Measurements from ENCODE around the gene GOLPH3.
"Not testable (repeated sequence)": the region's sequence is repeated elsewhere in the genome, so short reads cannot be mapped to it uniquely, and the experiment has no call there.

The GOLPH3 gene

DNA sequence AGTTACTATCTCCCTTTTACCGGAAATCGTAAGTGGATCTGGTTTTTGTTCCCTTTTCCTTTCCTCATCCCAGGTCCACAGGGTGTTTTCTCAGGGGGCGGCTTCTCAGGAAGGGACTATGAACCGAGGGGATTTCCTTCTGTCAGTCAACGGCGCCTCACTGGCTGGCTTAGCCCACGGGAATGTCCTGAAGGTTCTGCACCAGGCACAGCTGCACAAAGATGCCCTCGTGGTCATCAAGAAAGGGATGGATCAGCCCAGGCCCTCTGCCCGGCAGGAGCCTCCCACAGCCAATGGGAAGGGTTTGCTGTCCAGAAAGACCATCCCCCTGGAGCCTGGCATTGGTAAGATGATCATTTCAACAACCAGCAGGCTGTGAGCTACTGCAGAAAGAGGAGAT is 75.8 kb downstream of the GOLPH3 start:
- DNase-seq = no peak

DNA sequence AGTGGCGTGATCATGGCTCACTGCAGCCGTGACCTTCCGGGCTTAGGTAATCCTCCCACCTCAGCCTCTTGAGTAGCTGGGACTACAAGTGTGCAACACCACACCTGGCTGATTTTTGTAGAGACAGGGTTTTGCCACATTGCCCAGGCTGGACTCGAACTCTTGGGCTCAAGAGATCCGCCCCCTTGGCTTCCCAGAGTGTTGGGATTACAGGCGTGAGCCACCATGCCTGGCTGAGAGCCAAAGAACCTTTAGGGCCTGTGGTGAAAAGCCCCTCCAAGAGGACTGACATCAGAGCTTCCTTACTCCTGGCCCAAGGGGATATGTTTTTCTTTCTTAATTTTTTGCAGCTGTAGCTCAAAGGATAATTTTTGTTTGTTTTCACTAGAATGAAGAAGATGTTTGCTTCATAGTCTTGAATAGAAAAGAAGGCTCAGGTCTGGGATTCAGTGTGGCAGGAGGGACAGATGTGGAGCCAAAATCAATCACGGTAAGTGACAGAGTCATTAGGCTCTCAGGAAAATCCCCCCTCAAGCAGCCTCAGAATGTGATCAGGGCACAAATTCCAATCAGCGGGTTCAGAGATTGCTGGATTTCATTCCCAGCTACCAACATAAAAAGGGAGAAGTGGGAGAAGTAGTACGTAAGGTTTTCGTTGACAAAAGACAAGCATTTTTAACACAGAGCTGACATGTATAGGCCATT is 77.1 kb downstream of the GOLPH3 start:
- no peak for DNase-seq

DNA sequence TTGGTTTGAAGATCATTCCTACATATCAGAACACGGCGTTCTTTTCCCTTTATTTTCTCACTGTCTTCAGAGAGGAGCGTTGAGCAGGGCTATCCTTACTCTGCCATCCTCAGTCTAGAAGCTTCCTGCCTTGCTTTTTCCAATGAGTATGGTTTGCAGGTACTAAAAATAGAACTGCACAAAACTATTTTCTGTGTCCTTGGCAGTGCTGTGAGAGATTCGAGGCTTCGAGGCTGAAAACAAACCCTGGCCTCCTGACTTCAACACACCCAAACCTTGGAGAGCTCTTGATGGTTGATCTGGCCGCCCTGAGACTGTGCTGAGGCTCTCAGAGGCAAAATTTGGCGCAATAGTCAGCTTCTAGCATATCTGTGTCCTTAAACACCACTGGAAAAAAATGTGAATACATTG is 78.9 kb downstream of the GOLPH3 start:
- no peak for DNase-seq

DNA sequence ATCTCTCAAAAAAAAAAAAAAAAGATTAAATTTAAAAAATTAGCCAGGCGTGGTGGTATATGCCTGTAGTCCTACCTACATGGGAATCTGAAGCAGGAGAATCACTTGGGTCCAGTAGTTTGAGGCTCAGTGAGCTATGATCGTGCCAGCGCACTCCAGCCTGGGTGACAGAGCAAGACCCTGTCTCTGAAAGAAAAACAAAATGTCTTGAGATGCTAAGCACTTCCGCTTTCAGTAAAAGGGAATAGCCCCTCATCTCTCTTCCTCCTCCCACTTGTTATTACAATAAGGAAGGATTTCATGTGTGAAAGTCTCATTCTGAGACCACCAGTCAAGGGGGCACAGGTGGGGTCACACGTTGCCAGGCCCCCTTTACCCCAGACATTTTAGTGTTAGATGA is 79.4 kb downstream of the GOLPH3 start:
- no peak for DNase-seq

DNA sequence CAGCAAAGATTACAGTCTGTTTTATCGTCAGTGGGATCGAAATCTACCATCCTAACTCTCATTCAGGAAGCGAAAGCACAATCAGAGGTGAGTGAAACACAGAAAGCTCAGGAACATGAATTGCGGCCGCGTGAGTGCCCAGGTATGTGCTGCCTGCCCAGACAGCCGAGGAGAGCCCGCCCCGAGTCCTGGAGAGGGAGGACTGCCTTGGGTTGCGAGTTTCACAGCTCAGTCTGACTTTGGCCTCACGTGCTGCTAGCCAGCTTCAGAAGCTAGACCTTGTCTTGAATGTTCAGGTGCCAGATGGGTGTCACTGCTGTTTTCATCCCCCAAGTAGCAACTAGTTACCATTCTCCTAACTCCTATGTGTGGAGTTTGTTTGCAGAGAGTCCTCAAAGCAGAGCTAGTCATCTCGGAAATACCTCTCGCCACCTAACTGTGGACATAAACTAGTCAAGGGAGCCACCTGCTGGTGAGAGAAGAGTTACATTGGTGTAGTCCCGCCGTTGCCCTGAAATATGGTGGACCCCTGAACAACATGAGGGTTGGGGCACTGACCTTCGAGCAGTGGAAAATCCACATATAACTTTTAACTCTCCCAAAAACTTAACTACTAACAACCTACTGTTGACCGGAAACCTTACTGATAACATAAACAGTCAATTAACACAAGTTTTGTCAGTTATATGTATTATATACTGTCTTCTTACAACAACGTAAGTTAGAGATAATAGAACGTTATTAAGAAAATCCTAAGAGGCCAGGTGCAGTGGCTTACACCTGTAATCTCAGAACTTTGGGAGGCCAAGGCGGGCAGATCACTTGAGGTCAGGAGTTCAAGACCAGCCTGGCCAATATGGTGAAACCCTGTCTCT is 80.9 kb downstream of the GOLPH3 start:
- peak; percentile 60 for DNase-seq

DNA sequence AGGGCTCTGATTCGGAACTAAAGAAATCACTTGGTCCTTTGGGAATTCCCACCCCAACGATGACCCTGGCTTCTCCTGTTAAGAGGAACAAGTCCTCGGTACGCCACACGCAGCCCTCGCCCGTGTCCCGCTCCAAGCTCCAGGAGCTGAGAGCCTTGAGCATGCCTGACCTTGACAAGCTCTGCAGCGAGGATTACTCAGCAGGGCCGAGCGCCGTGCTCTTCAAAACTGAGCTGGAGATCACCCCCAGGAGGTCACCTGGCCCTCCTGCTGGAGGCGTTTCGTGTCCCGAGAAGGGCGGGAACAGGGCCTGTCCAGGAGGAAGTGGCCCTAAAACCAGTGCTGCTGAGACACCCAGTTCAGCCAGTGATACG is 83.4 kb downstream of the GOLPH3 start:
- no peak for DNase-seq

DNA sequence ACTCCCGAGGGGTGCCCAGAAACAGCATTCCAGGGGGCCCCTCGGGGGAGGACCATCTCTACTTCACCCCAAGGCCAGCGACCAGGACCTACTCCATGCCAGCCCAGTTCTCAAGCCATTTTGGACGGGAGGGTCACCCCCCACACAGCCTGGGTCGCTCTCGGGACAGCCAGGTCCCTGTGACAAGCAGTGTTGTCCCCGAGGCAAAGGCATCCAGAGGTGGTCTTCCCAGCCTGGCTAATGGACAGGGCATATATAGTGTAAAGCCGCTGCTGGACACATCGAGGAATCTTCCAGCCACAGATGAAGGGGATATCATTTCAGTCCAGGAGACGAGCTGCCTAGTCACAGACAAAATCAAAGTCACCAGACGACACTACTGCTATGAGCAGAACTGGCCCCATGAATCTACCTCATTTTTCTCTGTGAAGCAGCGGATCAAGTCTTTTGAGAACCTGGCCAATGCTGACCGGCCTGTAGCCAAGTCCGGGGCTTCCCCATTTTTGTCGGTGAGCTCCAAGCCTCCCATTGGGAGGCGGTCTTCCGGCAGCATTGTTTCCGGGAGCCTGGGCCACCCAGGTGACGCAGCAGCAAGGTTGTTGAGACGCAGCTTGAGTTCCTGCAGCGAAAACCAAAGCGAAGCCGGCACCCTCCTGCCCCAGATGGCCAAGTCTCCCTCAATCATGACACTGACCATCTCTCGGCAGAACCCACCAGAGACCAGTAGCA is 83.9 kb downstream of the GOLPH3 start:
- DNase-seq = no peak

DNA sequence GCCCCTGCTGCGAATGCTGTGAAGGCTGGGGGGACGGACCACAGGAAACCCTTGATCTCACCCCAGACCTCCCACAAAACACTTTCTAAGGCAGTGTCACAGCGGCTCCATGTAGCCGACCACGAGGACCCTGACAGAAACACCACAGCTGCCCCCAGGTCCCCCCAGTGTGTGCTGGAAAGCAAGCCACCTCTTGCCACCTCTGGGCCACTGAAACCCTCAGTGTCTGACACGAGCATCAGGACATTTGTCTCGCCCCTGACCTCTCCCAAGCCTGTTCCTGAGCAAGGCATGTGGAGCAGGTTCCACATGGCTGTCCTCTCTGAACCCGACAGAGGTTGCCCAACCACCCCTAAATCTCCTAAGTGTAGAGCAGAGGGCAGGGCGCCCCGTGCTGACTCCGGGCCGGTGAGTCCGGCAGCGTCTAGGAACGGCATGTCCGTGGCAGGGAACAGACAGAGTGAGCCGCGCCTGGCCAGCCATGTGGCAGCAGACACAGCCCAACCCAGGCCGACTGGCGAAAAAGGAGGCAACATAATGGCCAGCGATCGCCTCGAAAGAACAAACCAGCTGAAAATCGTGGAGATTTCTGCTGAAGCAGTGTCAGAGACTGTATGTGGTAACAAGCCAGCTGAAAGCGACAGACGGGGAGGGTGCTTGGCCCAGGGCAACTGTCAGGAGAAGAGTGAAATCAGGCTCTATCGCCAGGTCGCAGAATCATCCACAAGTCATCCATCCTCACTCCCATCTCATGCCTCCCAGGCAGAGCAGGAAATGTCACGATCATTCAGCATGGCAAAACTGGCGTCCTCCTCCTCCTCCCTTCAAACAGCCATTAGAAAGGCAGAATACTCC is 84.7 kb downstream of the GOLPH3 start:
- DNase-seq = no peak

DNA sequence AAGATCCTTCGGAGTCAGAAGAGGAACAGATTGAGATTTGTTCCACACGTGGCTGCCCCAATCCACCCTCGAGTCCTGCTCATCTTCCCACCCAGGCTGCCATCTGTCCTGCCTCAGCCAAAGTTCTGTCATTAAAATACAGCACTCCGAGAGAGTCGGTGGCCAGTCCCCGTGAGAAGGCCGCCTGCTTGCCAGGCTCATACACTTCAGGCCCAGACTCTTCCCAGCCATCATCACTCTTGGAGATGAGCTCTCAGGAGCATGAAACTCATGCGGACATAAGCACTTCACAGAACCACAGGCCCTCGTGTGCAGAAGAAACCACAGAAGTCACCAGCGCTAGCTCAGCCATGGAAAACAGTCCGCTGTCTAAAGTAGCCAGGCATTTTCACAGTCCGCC is 85.9 kb downstream of the GOLPH3 start:
- peak; percentile 41 for DNase-seq

DNA sequence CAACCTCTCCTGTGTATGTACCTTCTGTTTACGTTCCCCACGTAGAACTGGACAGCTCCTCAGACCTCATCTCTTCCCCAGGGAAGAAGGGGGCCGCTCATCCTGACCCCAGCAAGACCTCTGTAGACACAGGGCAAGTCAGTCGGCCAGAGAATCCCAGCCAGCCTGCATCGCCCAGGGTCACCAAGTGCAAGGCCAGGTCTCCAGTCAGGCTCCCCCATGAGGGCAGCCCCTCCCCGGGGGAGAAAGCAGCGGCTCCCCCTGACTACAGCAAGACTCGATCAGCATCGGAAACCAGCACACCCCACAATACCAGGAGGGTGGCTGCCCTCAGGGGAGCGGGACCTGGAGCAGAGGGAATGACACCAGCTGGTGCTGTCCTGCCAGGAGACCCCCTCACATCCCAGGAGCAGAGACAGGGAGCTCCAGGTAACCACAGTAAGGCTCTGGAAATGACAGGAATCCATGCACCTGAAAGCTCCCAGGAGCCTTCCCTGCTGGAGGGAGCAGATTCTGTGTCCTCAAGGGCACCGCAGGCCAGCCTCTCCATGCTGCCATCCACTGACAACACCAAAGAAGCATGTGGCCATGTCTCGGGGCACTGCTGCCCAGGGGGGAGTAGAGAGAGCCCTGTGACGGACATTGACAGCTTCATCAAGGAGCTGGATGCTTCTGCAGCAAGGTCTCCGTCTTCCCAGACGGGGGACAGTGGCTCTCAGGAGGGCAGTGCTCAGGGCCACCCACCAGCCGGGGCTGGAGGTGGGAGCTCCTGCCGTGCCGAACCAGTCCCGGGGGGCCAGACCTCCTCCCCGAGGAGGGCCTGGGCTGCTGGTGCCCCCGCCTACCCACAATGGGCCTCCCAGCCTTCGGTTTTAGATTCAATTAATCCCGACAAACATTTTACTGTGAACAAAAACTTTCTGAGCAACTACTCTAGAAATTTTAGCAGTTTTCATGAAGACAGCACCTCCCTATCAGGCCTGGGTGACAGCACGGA is 86.7 kb downstream of the GOLPH3 start:
- DNase-seq = no peak

DNA sequence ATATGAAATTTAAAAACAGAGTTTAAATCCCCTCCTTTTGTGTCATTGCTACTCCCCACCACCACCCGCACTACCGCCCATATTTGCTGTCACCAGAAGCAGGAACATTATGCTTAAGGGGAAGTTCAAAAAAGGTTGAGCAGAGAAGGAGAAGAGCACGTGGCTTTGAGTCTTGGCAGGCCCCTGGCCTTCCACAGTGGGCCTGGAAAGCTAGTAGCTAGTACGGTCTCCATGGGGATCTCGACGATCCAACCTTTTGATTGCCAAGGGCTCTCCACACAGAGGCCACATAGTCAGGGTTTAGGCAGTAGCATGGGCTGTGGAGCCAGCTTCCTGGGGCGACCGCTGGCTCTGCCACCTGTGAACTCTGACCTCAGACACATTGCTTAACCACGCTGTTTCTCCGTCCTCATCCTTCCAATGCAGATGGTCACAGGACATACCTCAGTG is 90.1 kb downstream of the GOLPH3 start:
- no peak for DNase-seq

DNA sequence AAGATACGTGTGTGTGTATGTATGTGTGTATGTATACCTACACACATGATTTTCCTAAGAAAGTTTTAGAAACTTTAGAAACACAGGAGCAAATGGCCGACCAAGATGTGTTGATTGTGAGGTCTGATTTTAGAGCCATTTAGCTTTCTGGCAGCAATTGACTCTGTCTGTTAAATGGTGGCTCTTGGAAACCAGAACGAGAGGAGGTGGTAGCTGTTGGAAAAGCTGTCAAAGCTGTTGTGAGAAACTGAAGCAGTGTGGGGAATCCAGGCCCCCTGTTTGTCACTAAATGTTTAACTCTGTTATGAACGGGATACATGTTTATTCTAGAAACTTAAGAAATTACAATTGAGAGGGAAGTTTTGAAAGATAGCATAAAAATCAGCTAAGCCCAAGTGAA is 91.4 kb downstream of the GOLPH3 start:
- DNase-seq = no peak

DNA sequence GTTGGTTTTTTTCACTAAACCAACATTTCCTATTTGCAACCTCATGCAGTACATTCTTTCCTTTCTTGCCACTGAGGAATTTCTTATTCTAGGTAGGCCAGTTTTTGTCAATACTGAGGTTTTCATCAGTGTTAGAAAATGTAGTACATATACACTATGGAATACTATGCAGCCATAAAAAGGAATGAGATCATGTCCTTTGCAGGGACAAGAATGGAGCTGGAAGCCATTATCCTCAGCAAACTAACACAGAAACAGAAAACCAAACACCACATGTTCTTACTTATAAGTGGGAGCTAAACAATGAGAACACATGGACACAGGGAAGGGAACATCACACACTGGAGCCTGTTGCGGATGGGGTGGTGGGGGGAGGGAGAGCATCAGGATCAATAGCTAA is 93.6 kb downstream of the GOLPH3 start:
- not testable (repeated sequence) for DNase-seq

DNA sequence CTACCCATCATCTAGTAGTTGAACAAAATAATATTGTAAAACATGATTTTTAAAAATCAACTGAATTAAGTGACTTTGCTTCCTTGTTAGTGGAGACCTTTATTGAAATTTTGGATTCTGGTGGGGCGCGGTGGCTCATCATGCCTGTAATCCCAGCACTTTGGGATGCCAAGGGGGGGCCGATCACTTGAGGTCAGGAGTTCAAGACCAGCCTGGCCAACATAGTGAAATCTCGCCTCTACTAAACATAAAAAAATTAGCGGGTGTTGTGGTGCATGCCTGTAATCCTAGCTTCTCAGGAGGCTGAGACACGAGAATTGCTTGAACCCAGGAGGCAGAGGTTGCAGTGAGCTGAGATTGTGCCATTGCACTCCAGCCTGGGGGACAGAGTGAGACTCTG is 95.3 kb downstream of the GOLPH3 start:
- not testable (repeated sequence) for DNase-seq

DNA sequence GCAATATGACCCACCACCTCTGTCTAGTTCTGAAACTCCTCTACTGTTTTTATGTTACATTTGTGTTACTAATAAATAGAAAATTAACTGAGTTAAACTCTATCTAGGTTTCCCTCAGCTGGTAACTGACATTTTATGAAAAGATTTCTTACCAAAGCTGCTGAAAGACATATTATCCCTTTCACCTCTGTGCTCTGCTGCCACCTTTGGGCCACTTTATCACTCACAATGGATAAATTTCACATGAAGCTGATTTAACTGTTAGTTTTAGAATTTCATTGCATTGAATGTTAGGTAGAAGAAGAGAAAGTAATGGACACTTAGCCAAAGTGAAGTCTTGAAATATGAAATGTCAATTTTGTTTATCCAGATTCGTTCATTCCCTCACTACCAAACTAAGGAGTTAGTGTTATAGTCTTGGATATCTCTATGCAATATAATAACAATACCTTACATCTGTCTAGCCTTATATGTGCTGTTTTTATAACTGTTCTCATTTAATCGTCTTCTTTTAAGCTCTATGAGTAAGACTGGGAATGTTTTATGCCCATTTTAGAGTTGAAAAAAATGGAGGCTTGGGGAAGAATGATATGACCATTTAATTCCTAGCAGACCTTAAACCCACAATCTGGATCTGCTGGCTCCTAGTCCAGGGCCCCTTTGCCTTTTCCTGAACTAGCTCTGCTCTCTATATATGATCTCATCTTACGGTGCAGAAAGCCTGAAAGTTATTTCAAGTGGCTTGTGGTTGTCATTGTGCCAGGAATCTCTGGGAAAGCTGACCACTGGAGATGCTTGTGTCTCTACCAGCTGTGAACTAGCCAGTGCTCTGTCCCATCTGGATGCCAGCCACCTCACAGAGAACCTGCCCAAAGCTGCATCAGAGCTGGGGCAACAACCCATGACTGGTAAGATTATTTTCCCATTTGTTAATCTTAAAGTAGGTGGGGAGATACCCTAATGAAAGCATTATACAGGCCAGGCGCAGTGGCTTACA is 97.1 kb downstream of the GOLPH3 start:
- DNase-seq = peak; percentile 17
